ENCODE data around the gene TAB2. TPM values are rescaled to one million over a fixed set of nuclear protein-coding genes. Genes with fewer than 3 reads are reported as not detected.
"Not testable (repeated sequence)": the region's sequence is repeated elsewhere in the genome, so short reads cannot be mapped to it uniquely, and the experiment has no call there.

The TAB2 gene
- total RNA-seq, 1 donor from 2014 or later, result 58.3 TPM

DNA sequence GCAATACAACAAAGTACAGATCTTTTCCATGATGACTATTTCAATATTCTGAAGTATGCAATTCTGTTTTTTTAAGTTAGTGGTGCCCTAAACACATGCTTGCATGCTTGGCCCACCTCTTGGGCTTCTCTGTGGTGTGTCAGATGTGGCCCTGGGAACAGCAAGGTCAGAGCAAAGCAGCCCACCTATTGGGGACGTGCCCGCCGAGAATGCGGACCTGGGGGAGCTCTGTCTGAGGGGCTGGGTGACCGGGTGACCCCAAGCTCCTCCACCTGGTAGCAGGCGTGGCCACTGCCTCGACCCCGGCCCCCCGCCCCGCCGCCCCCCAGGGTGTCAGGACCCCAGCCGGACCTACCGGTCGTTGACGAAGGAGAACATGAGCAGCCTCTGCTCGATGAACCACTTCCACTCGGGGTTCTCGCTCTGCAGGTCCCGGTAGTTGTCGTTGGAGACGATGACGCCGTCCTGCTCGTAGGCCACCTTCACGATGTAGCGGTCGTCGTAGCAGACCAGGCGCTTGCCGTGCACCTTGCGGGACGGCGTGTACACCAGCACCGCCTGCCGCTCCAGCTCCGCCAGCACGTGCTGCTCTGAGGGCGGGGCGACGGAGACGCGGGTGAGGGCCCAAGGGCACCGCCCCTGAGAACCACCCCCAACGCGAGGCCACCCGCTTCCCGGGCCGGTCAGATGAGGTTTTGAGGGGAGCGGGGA, 139.0 kb downstream of the TAB2 start:
- DNase-seq (ENCODE audit: low spot score), result no peak

DNA sequence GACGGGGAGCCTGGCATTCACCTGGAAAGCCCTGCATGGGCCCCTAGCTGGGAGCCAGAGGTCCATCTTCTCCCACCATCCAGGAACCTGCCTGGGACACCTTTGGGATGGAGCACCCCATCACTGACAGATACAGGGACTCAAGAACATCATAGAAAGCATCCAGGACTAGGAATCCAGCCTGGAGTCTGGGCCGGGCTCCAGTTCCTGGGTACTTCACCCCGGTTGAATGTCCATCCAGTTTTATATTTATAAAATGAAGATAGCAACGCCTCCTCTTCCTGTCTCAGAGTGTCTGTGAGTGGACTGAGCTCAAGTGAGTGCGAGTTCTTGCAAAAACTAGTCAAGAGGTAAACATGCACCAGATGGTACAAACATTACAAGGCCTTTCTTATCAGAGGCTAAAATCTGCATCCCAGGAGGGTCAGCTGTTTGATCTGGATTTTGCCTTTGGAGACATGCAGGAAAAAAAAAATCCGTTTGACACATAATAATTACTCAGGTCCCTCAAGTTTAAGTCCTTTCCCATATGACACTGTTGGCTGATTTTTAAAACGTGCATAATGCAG, 139.9 kb downstream of the TAB2 start:
- no peak for DNase-seq (ENCODE audit: low spot score)

- DNase-seq (ENCODE audit: low spot score), result no peak
Observed at GRCh38 chr6:149458196-149458595, 140.7 kb downstream of the TAB2 start.

- DNase-seq (ENCODE audit: low spot score), result no peak
Observed at GRCh38 chr6:149458806-149459205, 141.3 kb downstream of the TAB2 start.

DNA sequence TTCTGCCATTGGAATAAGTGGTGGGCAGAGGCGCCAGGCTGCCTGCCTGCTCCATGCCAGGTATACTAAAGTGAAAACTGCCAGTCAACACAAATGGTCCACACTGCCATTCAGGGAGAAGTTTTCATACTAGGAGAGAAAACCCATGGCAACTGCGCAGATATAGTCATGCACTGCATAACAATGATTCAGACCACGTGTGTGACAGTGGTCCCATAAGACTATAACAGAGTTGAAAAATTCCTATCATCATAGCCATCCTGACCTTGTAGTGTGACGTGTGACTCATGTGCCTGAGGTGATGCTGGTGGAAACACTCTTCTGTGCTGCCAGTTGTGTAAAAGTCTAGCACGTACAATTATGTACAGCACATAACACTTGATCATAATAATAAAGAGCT, 142.2 kb downstream of the TAB2 start:
- no peak for DNase-seq (ENCODE audit: low spot score)

- not testable (repeated sequence) for DNase-seq (ENCODE audit: low spot score)
Observed at GRCh38 chr6:149460249-149460648, 142.7 kb downstream of the TAB2 start.

Other genes with a start within 250 kb of the TAB2 start
- 1.2 TPM for gene SUMO4, start 82.5 kb downstream of the TAB2 start, total RNA-seq
- gene ZC3H12D, start 167.3 kb downstream of the TAB2 start, total RNA-seq, result 3.0 TPM
- 23.0 TPM for gene PPIL4, start 228.3 kb downstream of the TAB2 start, total RNA-seq
- gene GINM1, start 248.7 kb downstream of the TAB2 start, total RNA-seq, result 53.5 TPM

Measured in mesenteric fat pad (tissue), 1 donor.